ENCODE results near the gene RHCG. TPM values are rescaled to one million over a fixed set of nuclear protein-coding genes. Genes with fewer than 3 reads are reported as not detected.
A peak's percentile ranks its signal among the peaks of the same experiment; 100 is the strongest.

RHCG gene
- 4.1 TPM for total RNA-seq

- DNase-seq (ENCODE audit: low spot score in 2 of 2): peak in 1 of 2 donors; percentile 36
- no peak for FAIRE-seq
These were observed at the start of gene RHCG for GRCh38 chr15:89496155-89497098. Gene RHCG (minus strand): TSS chr15:89496583. CDS start chr15:89496544, 39 bp downstream.

- FAIRE-seq (no peak), DNase-seq (ENCODE audit: low spot score in 2 of 2) (no peak)
These were observed 47.0 kb upstream of the RHCG start for GRCh38 chr15:89543389-89543788.

- FAIRE-seq (no peak), DNase-seq (ENCODE audit: low spot score in 2 of 2) (no peak)
These were observed 46.0 kb upstream of the RHCG start for GRCh38 chr15:89542369-89542768.

GRCh38 chr15:89539027-89539426 is 42.6 kb upstream of the RHCG start:
- DNase-seq (ENCODE audit: low spot score in 2 of 2): no peak
- no peak for FAIRE-seq

- no peak for FAIRE-seq
These were observed 37.6 kb upstream of the RHCG start for GRCh38 chr15:89533861-89534544.

GRCh38 chr15:89531796-89532537 is 35.6 kb upstream of the RHCG start:
- no peak for DNase-seq (ENCODE audit: low spot score in 2 of 2)
- FAIRE-seq: no peak

More at GRCh38 chr15:89533861-89534544, 37.6 kb upstream of the RHCG start:
- DNase-seq (ENCODE audit: low spot score in 2 of 2): no peak

- FAIRE-seq (no peak), DNase-seq (ENCODE audit: low spot score in 2 of 2) (no peak)
These were observed 34.6 kb upstream of the RHCG start for GRCh38 chr15:89530976-89531375.

GRCh38 chr15:89528757-89529352 is 32.5 kb upstream of the RHCG start:
- FAIRE-seq (no peak), DNase-seq (ENCODE audit: low spot score in 2 of 2) (no peak)

- FAIRE-seq (no peak), DNase-seq (ENCODE audit: low spot score in 2 of 2) (no peak)
These were observed 30.4 kb upstream of the RHCG start for GRCh38 chr15:89526601-89527441.

GRCh38 chr15:89526181-89526580 is 29.8 kb upstream of the RHCG start:
- FAIRE-seq: no peak
- DNase-seq (ENCODE audit: low spot score in 2 of 2): no peak

- DNase-seq (ENCODE audit: low spot score in 2 of 2): no peak
- no peak for FAIRE-seq
These were observed 27.8 kb upstream of the RHCG start for GRCh38 chr15:89524184-89524583.

GRCh38 chr15:89523101-89523500 is 26.7 kb upstream of the RHCG start:
- DNase-seq (ENCODE audit: low spot score in 2 of 2) (no peak), FAIRE-seq (no peak)

GRCh38 chr15:89521605-89522004 is 25.2 kb upstream of the RHCG start:
- DNase-seq (ENCODE audit: low spot score in 2 of 2): no peak
- no peak for FAIRE-seq

GRCh38 chr15:89515477-89515876 is 19.1 kb upstream of the RHCG start:
- DNase-seq (ENCODE audit: low spot score in 2 of 2) (no peak), FAIRE-seq (no peak)

GRCh38 chr15:89514596-89515406 is 18.4 kb upstream of the RHCG start:
- FAIRE-seq: no peak
- DNase-seq (ENCODE audit: low spot score in 2 of 2): no peak

GRCh38 chr15:89514186-89514585 is 17.8 kb upstream of the RHCG start:
- FAIRE-seq (no peak), DNase-seq (ENCODE audit: low spot score in 2 of 2) (no peak)

GRCh38 chr15:89513284-89513683 is 16.9 kb upstream of the RHCG start:
- FAIRE-seq: no peak
- DNase-seq (ENCODE audit: low spot score in 2 of 2): no peak

GRCh38 chr15:89512631-89513030 is 16.2 kb upstream of the RHCG start:
- no peak for DNase-seq (ENCODE audit: low spot score in 2 of 2)
- FAIRE-seq: no peak
